Esophagus muscularis mucosa (tissue), 4 donors: ENCODE results near the gene PEA15. TPM values are rescaled to one million over a fixed set of nuclear protein-coding genes. Genes with fewer than 3 reads are reported as not detected.

Source experiments
- DNase-seq: peaks from one replicate; pipeline ENCODE4 v3.0.0-alpha.2; 2017; ENCODE audit errors: extremely low spot score
- H3K27ac ChIP-seq, 4 donors: fragments of 200-600 bp; sonication (generic); replicated peaks in 1 of 4; 1 replicate in 3 of 4; 2 replicates in 1 of 4; pipeline ENCODE4 v1.5.1; 2016 to 2019; ENCODE audit warnings: mild to moderate bottlenecking in 1 of 4
- H3K27me3 ChIP-seq, 4 donors: fragments of 200-600 bp; sonication (generic); one replicate each; pipeline versions ENCODE4 v1.5.1 to v1.6.0; 2016 to 2019
- H3K36me3 ChIP-seq, 4 donors: fragments of 200-600 bp; sonication (generic); one replicate each; pipeline ENCODE4 v1.5.1; 2016 to 2019
- H3K4me1 ChIP-seq, 4 donors: fragments of 200-600 bp; sonication (generic); one replicate each; pipeline ENCODE4 v1.5.1; 2016 to 2019
- H3K4me3 ChIP-seq, 4 donors: fragments of 200-600 bp; sonication (generic); 1 replicate in 2 of 4; 2 replicates in 2 of 4; pipeline ENCODE4 v1.5.1; 2016 to 2019; ENCODE audit warnings: mild to moderate bottlenecking in 4 of 4, moderate library complexity in 1 of 4
- H3K9me3 ChIP-seq, 4 donors: fragments of 200-600 bp; sonication (generic); 1 replicate in 3 of 4; 2 replicates in 1 of 4; pipeline ENCODE4 v1.5.1; 2016 to 2019
- EP300 ChIP-seq: sonication (generic); formaldehyde crosslinking; IDR thresholded peaks from one replicate; pipeline ENCODE4 v1.6.1; 2017; ENCODE audit warnings: antibody characterized with exemption
- POLR2A ChIP-seq: fragments of 450-650 bp; IDR thresholded peaks from one replicate; pipeline ENCODE4 v1.6.1; 2017; ENCODE audit warnings: antibody characterized with exemption, moderate library complexity, mild to moderate bottlenecking, low read depth
- POLR2AphosphoS5 ChIP-seq, 2 donors: sonication (generic); formaldehyde crosslinking; IDR thresholded peaks; one replicate each; pipeline ENCODE4 v1.6.1; 2017; ENCODE audit warnings: antibody characterized with exemption in 2 of 2
- WGBS: methylation state at CpG from one replicate; pipeline ENCODE4 v1.1.5; 2018; 5-methylcytosine and 5-hydroxymethylcytosine counted together
- intact Hi-C: fragments of 100-400 bp; cut with DNase I; formaldehyde crosslinking; loops from one replicate; pipeline ENCODE4 v1.15.1; 2023
- total RNA-seq, 4 donors: library from RNA; depleted of rRNA; stranded (reverse); fragments of >200 nt; gene quantifications; one replicate each; pipeline versions ENCODE4 v1.1.0 to v1.2.1, GENCODE V29; 2016
- TF ChIP-seq, protein P1 (sequence below), 3 experiments: fragments of 200-600 bp in 2 of 3; fragments of 450-650 bp in 1 of 3; sonication (generic) in 2 of 3; IDR thresholded peaks; one replicate each; pipeline ENCODE4 v1.5.1; 2017 to 2019; ENCODE audit warnings: antibody characterized with exemption in 3 of 3, mild to moderate bottlenecking in 2 of 3, moderate library complexity in 1 of 3

PEA15 gene
- total RNA-seq, 4 donors from 2014 or later, result 161 to 286 (median 239) TPM

DNA sequence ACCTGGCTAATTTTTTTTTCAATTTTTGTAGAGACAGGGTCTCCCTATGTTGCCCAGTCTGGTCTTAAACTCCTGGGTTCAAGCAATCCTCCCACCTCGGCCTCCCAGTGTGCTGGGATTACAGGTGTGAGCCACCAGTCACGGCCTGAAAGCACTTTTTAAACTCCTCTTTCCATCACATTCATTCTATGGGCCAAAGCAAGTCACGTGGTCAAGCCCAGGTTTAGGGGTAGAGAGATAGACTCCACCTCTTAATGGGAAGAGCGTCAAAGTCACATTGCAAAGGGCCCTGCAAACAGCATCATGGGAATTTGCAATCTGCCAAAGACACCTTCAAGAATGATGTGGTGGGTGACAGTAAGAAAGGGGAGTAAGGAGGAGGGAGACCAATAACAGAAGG is 46.6 kb upstream of the PEA15 start:
- H3K4me3 ChIP-seq, result no peak overlapping the region
- DNase-seq, result no peak
- no peaks in the 10 kb centered on the region for H3K36me3 ChIP-seq
- TF ChIP-seq EP300 (no peak), POLR2A (no peak), POLR2AphosphoS5 (IDR thresholded peaks at IDR 0.05) (no peak)
- TF ChIP-seq, protein P1, sequence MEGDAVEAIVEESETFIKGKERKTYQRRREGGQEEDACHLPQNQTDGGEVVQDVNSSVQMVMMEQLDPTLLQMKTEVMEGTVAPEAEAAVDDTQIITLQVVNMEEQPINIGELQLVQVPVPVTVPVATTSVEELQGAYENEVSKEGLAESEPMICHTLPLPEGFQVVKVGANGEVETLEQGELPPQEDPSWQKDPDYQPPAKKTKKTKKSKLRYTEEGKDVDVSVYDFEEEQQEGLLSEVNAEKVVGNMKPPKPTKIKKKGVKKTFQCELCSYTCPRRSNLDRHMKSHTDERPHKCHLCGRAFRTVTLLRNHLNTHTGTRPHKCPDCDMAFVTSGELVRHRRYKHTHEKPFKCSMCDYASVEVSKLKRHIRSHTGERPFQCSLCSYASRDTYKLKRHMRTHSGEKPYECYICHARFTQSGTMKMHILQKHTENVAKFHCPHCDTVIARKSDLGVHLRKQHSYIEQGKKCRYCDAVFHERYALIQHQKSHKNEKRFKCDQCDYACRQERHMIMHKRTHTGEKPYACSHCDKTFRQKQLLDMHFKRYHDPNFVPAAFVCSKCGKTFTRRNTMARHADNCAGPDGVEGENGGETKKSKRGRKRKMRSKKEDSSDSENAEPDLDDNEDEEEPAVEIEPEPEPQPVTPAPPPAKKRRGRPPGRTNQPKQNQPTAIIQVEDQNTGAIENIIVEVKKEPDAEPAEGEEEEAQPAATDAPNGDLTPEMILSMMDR (IDR thresholded peaks at IDR 0.05), result no peak
- intact Hi-C loops, result no loop called here
- H3K4me1 ChIP-seq, result no peaks in the 10 kb centered on the region
- H3K27ac ChIP-seq, result no peak overlapping the region
- WGBS, result 90% methylated on average over 4 of the region's 4 CpGs
- H3K9me3 ChIP-seq, result no peaks in the 10 kb centered on the region
- no peaks in the 10 kb centered on the region for H3K27me3 ChIP-seq

GRCh38 chr1:160159846-160160245 is 45.3 kb upstream of the PEA15 start:
- Histone ChIP-seq H3K4me1 (no peaks in the 10 kb centered on the region), H3K9me3 (no peaks in the 10 kb centered on the region), H3K27ac (no peak overlapping the region), H3K4me3 (no peak overlapping the region), H3K27me3 (no peaks in the 10 kb centered on the region), H3K36me3 (no peaks in the 10 kb centered on the region)
- intact Hi-C loops, result no loop called here
- DNase-seq, result no peak
- TF ChIP-seq POLR2A (no peak), POLR2AphosphoS5 (IDR thresholded peaks at IDR 0.05) (no peak), EP300 (no peak)
- TF ChIP-seq, protein P1 (IDR thresholded peaks at IDR 0.05), result no peak

GRCh38 chr1:160161965-160162705 is 43.0 kb upstream of the PEA15 start:
- Histone ChIP-seq H3K4me1 (no peaks in the 10 kb centered on the region), H3K4me3 (no peak overlapping the region), H3K27ac (no peak overlapping the region), H3K36me3 (no peaks in the 10 kb centered on the region), H3K9me3 (no peaks in the 10 kb centered on the region), H3K27me3 (no peaks in the 10 kb centered on the region)
- 42% methylated on average over 6 of the region's 6 CpGs for WGBS
- TF ChIP-seq, protein P1 (IDR thresholded peaks at IDR 0.05), result peak; percentile 36 to 49 (median 47)
- TF ChIP-seq POLR2A, result no peak
- intact Hi-C loops, result no loop called here
- DNase-seq, result no peak

DNA sequence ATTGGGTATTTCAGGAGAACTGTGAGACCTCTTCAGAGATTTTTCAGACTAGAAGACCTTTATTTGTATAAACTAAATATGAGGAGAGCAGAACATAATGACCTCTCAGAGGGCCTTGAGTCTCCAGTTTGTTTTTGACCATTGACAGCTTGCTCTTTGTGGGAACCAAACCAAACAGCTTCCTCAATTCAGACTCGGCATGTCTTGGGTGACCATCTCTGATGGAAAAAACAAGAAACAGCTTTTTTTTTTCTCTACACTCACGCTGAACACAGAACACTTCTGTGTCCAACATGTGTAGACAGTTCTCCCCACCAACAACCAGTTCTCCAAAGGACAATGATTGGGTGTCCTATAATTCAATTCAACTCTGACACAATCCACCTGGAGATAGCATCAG is 42.3 kb upstream of the PEA15 start:
- intact Hi-C loops, result no loop called here
- Histone ChIP-seq H3K27ac (no peak overlapping the region), H3K4me3 (no peak overlapping the region), H3K36me3 (no peaks in the 10 kb centered on the region), H3K27me3 (no peaks in the 10 kb centered on the region), H3K9me3 (no peaks in the 10 kb centered on the region), H3K4me1 (no peaks in the 10 kb centered on the region)
- TF ChIP-seq POLR2A (no peak), EP300 (no peak), POLR2AphosphoS5 (IDR thresholded peaks at IDR 0.05) (no peak)
- TF ChIP-seq, protein P1 (IDR thresholded peaks at IDR 0.05), result no peak
- no peak for DNase-seq
- WGBS, result 68% methylated on average over 2 of the region's 2 CpGs

DNA sequence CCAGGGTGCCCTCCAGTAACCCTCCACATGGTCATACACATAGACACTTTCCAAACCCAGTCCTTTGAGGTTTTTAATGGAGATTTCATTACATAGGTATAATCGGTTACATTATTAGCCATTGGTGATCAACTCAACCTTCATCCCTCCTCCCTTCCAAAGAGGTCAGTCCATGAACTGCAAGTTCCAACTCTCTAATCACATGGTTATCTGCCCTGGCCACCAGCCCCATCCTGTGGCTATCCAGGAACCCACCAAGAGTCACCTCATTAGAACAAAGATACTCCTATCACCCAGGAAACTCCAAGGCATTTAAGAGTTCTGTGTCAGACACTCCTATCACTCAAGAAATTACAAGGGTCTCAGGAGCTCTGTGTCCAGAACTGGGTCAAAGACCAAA is 41.6 kb upstream of the PEA15 start:
- intact Hi-C loops, result no loop called here
- Histone ChIP-seq H3K9me3 (no peaks in the 10 kb centered on the region), H3K27me3 (no peaks in the 10 kb centered on the region), H3K36me3 (no peaks in the 10 kb centered on the region), H3K4me1 (no peaks in the 10 kb centered on the region), H3K27ac (no peak overlapping the region), H3K4me3 (no peak overlapping the region)
- TF ChIP-seq POLR2AphosphoS5 (IDR thresholded peaks at IDR 0.05) (no peak), POLR2A (no peak), EP300 (no peak)
- TF ChIP-seq, protein P1 (IDR thresholded peaks at IDR 0.05), result no peak
- WGBS, result 100% methylated on average over 1 of the region's 1 CpG
- DNase-seq, result no peak
